Measurements from ENCODE around the gene STARD10.

The STARD10 gene

GRCh38 chr11:72745511-72745910 lies 48.3 kb downstream of the STARD10 start:
- DNase-seq (ENCODE audit: low spot score), result no peak

GRCh38 chr11:72744474-72744873 lies 49.4 kb downstream of the STARD10 start:
- DNase-seq (ENCODE audit: low spot score), result no peak

GRCh38 chr11:72743321-72744221 lies 50.3 kb downstream of the STARD10 start:
- no peak for DNase-seq (ENCODE audit: low spot score)

GRCh38 chr11:72742513-72743320 lies 51.1 kb downstream of the STARD10 start:
- no peak for DNase-seq (ENCODE audit: low spot score)

- DNase-seq (ENCODE audit: low spot score), result no peak
Observed at GRCh38 chr11:72741849-72742512, 51.9 kb downstream of the STARD10 start.

- no peak for DNase-seq (ENCODE audit: low spot score)
Observed at GRCh38 chr11:72741429-72741833, 52.4 kb downstream of the STARD10 start.

- no peak for DNase-seq (ENCODE audit: low spot score)
Observed at GRCh38 chr11:72740562-72741428, 53.1 kb downstream of the STARD10 start.

- DNase-seq (ENCODE audit: low spot score), result no peak
Observed at GRCh38 chr11:72740060-72740424, 53.8 kb downstream of the STARD10 start.

GRCh38 chr11:72739240-72740059 lies 54.4 kb downstream of the STARD10 start:
- no peak for DNase-seq (ENCODE audit: low spot score)

- no peak for DNase-seq (ENCODE audit: low spot score)
Observed at GRCh38 chr11:72738199-72739141, 55.4 kb downstream of the STARD10 start.

- DNase-seq (ENCODE audit: low spot score), result no peak
Observed at GRCh38 chr11:72737336-72737735, 56.5 kb downstream of the STARD10 start.

GRCh38 chr11:72736452-72737069 lies 57.3 kb downstream of the STARD10 start:
- DNase-seq (ENCODE audit: low spot score), result peak; percentile 92

GRCh38 chr11:72735495-72736027 lies 58.3 kb downstream of the STARD10 start:
- DNase-seq (ENCODE audit: low spot score), result peak; percentile 65

- no peak for DNase-seq (ENCODE audit: low spot score)
Observed at GRCh38 chr11:72732329-72732728, 61.5 kb downstream of the STARD10 start.

GRCh38 chr11:72730737-72731136 lies 63.1 kb downstream of the STARD10 start:
- DNase-seq (ENCODE audit: low spot score), result no peak

- DNase-seq (ENCODE audit: low spot score), result no peak
Observed at GRCh38 chr11:72730243-72730642, 63.6 kb downstream of the STARD10 start.

GRCh38 chr11:72727521-72727920 lies 66.3 kb downstream of the STARD10 start:
- DNase-seq (ENCODE audit: low spot score), result no peak

GRCh38 chr11:72726266-72727220 lies 67.3 kb downstream of the STARD10 start:
- DNase-seq (ENCODE audit: low spot score), result no peak
